Stomach (tissue), 4 donors: ENCODE data around the gene KLK11.

Experiments used
- EP300 ChIP-seq: sonication (generic); formaldehyde crosslinking; IDR thresholded peaks from one replicate; pipeline ENCODE4 v1.6.1; 2017; ENCODE audit warnings: antibody characterized with exemption
- TF ChIP-seq, protein P1 (sequence below), 7 experiments: fragments of 450-650 bp in 4 of 7; fragments of 200-600 bp in 3 of 7; sonication (generic) in 3 of 7; IDR thresholded peaks; one replicate each; pipeline ENCODE4 v1.5.1; 2016 to 2019; ENCODE audit warnings: antibody characterized with exemption in 7 of 7, control low read depth in 2 of 7, mild to moderate bottlenecking in 1 of 7

DNA sequence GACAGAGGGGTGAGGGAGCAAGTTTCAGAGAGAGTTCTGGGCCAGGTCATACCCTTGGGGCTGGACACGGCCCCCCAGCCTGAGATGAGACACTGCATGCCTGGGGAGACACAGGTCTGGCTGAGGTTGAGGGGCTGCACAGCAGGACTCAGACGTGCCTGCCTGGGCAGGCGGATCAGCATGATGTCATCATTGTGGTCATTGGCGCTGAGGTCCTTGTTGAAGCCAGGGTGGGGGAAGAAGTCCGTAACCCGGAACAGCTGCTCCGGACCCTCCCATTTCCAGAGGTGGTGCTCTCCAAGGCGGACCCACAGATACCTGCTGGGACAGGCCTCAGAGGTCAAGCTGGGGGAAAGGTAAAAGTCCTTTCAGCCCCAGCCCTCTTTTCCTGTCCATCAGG, 20.0 kb downstream of the KLK11 start:
- TF ChIP-seq, protein P1, sequence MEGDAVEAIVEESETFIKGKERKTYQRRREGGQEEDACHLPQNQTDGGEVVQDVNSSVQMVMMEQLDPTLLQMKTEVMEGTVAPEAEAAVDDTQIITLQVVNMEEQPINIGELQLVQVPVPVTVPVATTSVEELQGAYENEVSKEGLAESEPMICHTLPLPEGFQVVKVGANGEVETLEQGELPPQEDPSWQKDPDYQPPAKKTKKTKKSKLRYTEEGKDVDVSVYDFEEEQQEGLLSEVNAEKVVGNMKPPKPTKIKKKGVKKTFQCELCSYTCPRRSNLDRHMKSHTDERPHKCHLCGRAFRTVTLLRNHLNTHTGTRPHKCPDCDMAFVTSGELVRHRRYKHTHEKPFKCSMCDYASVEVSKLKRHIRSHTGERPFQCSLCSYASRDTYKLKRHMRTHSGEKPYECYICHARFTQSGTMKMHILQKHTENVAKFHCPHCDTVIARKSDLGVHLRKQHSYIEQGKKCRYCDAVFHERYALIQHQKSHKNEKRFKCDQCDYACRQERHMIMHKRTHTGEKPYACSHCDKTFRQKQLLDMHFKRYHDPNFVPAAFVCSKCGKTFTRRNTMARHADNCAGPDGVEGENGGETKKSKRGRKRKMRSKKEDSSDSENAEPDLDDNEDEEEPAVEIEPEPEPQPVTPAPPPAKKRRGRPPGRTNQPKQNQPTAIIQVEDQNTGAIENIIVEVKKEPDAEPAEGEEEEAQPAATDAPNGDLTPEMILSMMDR (IDR thresholded peaks at IDR 0.05) = no peak
- TF ChIP-seq EP300 = no peak
